ENCODE data around the gene TBC1D4.
"Not testable (repeated sequence)": the region's sequence is repeated elsewhere in the genome, so short reads cannot be mapped to it uniquely, and the experiment has no call there.

TBC1D4 gene

DNA sequence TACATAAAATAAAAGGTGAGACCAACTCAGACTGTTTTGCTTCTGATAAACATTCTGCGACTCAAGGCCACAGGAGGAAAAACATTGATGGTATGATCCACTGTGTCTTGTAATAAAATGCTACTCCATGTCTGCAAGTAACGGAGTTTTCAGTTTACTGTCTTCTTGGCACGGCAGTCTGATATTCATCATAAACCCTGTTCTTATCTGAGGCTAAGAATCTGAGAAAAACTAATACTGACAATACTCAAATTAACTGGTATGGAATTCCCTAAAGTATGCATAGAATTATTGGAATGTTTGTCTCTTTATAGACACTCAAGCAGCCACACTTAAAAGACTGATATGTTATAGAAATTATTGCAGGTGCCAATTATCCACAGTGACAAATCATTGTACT is 125.5 kb downstream of the TBC1D4 start:
- DNase-seq (ENCODE audit: low spot score) = no peak

DNA sequence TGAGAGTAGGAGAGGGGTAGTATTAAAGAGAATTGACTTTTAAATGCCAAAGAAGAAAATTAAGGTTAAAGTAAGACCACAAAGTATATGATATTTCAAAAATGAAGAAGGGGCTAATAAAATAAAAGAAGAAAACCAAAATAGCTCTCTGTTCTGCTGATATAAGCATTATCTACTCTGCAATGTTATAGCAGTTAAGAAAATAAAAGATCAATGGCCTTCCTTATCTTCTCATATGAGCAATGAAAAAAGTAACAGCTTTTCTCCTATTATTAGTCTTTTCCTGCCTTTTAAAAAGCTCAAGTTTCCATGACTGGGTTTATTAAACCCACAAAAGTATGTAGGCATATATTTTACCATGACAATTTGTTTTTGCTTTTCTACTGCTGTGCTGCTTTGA is 126.4 kb downstream of the TBC1D4 start:
- DNase-seq (ENCODE audit: low spot score) = no peak

- DNase-seq (ENCODE audit: low spot score) = no peak
These were observed 128.2 kb downstream of the TBC1D4 start for GRCh38 chr13:75353781-75354193.

GRCh38 chr13:75352641-75353327 is 129.2 kb downstream of the TBC1D4 start:
- DNase-seq (ENCODE audit: low spot score) = no peak

DNA sequence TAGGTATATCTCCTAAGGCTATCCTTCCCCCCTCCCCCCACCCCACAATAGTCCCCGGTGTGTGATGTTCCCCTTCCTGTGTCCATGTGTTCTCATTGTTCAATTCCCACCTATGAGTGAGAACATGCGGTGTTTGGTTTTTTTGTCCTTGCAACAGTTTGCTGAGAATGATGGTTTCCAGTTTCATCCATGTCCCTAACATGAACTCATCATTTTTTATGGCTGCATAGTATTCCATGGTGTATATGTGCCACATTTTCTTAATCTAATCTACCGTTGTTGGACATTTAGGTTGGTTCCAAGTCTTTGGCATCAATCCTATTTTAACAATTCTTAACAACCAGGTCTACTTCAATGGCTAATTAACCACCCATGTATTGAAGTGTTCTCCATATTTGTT is 130.4 kb downstream of the TBC1D4 start:
- DNase-seq (ENCODE audit: low spot score) = not testable (repeated sequence)

DNA sequence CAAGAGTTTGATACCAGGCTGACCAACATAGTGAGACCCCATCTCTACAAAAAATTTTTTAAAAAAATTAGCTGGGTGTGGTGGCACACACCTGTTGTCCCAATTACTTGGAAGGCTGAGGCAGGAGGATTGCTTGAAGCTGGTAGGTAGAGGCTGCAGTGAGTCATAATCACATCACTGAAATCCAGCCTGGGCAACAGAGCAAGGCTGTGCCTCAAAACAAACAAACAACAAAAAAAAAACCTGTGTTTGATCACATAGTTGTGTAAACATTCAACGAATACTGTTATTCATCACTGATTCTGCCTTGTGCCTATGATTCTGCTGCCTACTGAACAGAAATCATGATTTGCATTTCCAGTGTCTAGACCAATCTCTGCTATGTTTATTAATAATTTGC is 134.0 kb downstream of the TBC1D4 start:
- no peak for DNase-seq (ENCODE audit: low spot score)

- DNase-seq (ENCODE audit: low spot score) = no peak
These were observed 134.5 kb downstream of the TBC1D4 start for GRCh38 chr13:75347457-75347856.

GRCh38 chr13:75345193-75345592 is 136.8 kb downstream of the TBC1D4 start:
- DNase-seq (ENCODE audit: low spot score) = no peak

DNA sequence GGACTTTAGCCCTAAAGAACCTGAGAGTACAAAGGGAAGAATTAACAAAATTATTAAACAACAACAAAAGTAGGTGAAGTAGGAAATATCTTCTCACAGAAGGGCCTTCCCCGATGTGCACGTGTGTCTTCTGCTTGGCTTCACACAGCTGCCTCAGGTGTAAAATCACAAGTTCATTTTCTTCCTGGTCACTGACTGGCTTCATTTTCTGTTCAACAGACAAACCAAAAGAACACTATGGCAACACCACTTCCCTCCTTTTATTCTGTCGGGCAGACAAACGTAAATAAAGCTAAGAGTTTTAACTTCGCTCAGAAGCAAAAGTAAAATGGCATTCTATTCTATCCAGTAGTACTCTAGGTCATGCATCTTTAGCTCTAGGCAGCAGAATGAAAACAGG is 140.9 kb downstream of the TBC1D4 start:
- DNase-seq (ENCODE audit: low spot score) = no peak

DNA sequence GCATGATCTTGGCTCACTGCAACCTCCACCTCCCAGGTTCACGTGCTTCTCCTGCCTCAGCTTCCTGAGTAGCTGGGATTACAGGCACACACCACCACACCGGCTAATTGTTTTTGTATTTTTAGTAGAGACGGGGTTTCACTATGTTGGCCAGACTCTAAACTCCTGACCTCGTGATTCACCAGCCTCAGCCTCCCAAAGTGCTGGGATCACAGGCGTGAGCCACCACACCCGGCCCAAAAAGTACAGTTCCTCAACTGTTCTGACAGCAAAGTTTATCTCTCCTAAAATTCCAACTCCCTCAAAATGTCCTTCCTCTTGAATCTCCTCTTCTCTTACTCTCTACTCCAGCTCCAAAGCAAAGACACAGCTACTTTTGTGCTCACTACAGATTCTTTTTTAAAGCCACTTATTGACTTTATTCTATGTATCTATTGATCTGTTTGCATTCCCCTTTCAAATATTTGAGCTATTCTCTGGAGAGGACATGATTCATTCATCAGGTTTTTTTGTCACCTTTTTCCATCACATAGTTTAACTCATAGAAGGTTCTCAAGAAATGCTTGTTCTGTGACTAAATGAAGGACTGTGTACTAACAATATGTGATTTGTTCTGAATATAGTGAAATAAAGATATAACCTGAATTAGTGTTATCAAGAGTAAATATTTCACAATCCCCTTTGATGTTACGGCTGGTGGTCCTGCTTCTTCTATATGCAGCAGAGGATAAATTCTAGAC is 142.2 kb downstream of the TBC1D4 start:
- no peak for DNase-seq (ENCODE audit: low spot score)

DNA sequence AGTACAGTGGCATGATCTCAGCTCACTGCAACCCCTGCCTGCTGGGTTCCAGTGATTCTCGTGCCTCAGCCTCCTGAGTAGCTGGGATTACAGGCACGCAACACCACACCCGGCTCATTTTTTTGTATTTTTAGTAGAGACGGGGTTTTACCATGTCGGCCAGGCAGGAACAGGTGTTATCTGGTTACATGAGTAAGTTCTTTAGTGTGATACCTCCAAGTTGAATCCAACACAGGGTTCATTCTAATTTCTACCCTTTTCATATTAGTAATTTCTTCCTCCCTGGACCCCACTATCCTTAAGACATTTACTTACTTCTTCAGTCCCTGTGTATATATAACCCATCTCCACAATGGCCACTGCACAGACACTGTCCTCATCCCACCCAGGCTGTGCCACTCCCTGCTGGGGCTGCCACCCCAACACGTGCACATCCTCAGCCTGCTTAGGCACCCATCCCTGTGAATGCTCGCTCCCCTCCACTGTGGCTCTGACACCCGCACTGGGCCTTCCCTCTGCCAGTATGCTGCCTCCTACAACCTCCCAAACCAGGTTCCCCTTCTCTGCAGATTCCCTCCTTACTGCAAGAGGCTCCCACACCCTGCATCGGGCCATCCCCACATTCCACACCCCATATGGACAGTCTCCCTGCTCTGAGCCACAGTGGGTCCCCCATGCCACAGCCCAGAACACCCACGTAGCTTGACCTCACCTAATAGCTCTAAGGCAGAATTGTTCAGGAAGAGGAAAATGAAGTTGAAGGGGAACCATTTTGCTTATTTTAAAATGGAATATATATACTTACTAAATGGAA is 147.1 kb downstream of the TBC1D4 start:
- no peak for DNase-seq (ENCODE audit: low spot score)

DNA sequence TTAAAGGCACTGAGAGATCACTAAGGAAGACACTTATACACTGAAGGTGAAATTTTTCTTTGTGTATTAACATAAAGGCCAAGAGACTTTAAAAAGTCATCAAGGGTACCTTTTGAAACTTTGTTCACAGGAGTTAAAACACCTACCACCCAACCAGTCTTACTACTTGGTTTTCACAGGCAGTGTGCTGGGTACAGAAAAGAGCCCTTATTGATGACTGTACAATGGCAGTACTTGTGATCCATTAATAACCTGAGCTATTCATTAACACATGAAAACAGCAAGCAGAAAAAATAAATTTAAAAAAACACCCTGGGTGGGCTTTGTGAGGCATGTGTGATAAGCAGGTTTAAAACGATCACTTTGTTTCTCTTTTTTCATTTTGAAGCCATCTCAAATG is 148.9 kb downstream of the TBC1D4 start:
- DNase-seq (ENCODE audit: low spot score) = no peak

DNA sequence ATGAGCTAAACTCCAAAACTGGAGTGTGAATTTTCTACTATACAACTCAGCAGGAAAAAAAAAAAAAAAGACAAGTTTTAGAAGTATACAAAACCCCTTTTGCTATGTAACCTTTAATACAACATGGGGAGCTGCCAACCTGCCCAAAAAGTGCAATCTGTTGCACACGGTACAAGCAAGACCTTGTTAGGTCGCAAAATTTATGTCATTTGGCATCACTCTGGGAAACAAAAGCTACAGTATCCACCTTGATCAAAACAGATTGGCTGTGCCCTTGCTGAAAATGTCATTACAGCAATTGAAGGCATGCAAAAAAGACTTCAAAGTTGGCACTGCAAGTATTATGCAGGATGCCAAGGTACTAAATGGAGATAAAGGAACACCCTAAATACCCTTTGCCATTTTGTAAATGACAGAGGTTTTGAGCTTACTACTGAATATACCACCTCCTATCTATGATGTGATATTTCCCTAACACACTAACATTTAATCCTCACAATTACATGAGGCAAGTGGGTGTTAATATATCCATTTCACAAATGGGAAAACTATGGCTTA is 150.1 kb downstream of the TBC1D4 start:
- DNase-seq (ENCODE audit: low spot score) = no peak

DNA sequence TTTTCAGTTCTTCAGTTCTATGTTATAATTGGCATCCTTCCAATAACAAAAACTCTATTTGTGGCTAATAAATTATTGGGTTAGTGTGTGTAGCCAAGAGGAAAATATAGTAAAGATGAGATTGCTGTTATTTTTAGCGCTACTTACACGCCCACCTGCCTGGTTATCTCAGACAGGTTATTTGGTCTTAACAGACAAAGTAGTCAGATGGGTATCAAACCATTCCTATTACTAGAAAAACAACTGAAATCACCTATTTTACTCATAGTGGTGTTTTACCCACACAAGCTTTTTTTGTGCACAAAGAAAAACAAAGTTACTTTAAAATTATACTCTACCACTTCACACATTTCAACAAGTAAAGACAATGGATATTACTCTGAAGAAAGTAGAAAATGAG is 151.2 kb downstream of the TBC1D4 start:
- no peak for DNase-seq (ENCODE audit: low spot score)

GRCh38 chr13:75329723-75330122 is 152.2 kb downstream of the TBC1D4 start:
- DNase-seq (ENCODE audit: low spot score) = no peak

GRCh38 chr13:75329097-75329496 is 152.9 kb downstream of the TBC1D4 start:
- DNase-seq (ENCODE audit: low spot score) = no peak

DNA sequence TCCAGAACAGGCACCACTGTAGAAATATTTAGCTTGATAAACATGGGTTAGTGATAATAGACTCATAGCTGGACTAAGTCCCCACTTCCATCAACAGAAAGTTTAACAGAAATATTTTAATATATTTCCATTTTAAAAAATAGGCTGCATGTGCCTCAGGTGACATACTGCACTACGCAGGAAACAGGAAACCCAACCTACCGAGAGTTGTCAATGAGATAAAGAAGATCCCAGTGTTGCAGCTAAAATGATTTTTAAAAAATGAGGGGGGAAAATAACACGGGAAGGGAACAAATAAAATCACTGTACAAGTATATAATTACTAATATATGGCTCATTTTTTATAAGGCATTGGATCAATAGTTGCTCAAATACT is 154.8 kb downstream of the TBC1D4 start:
- peak; percentile 24 for DNase-seq (ENCODE audit: low spot score)

GRCh38 chr13:75326173-75327134 is 155.5 kb downstream of the TBC1D4 start:
- DNase-seq (ENCODE audit: low spot score) = peak; percentile 71

DNA sequence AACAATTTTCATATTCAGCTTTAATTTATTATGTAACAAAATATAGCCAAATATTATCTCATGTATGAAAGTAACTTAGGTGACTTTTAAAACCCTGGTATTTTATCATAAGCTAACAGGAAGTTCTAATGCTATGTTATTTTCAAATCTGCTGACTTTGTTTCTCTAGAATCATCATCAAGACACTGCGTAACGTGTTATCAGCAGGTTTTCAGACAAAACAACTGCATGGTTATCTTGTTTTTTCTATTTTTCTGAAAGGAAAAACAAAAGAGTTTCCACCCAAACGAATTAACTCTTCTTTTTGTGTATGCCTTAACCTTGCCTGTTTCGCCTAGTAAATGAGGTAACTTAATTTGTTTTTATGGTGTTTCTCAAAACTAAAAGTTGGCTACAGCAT is 156.3 kb downstream of the TBC1D4 start:
- DNase-seq (ENCODE audit: low spot score) = peak; percentile 24

DNA sequence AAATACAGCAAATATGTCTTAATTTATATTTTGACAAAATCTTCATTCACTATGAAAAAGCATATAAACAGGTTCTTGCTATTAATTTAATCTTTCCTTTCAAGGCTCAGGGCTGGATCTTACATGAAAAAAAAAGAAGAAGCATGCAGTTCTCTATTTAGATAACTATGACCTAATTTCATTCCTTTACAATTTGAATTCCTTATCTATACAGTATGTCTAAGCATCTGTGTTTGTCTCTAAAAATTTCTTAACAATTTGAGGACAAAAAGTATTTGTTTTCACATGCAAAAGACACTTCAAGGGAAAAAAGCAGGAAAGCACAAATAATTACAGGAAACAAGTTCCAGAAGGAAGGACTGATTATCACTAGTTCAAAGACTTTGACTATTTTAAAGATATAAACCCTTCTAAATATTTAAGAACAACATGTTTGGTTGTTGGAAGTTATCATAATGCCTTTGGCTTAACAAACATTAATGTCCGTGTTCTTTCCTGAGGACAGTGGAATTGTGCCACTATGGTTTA is 157.5 kb downstream of the TBC1D4 start:
- no peak for DNase-seq (ENCODE audit: low spot score)

DNA sequence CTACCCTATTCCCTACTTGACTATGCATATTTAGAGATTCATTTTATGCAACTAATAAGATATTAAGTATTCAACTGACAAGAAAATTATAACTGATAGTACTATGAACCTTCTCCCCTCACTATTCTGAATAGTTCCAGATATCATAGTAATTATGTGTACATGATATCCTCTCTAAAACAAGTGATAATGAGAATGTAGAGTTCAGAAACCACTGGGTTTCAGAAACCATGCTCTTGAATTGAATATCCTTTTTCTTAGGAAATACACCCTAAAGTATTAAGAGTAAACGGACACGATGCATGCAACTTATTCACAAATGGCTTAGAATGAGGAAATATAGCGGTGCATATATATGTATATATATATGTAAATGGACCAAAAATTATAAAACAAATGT is 160.9 kb downstream of the TBC1D4 start:
- no peak for DNase-seq (ENCODE audit: low spot score)

Measured in CD4-positive, alpha-beta T cell treated with Interleukin-2 at 100 ng/mL for 4 hours (primary cell).